HEK293 (cell line): ENCODE measurements around the gene INHBA.

Experiments used
- CTCF ChIA-PET: fragments of 350-600 bp; formaldehyde crosslinking; extraction: SDS; loops from one replicate; lab custom pipeline; 2021; ENCODE audit warnings: antibody characterized with exemption; lab: Yijun Ruan, JAX
- POLR2A ChIA-PET: fragments of 300-600 bp; formaldehyde crosslinking; extraction: SDS; loops from one replicate; lab custom pipeline; 2020; ENCODE audit warnings: antibody characterized with exemption, inconsistent platforms; lab: Yijun Ruan, JAX
- H3K27ac ChIP-seq: fragments of 200-500 bp; sonication (Bioruptor generic); 2 replicates; pipeline ENCODE4 v1.5.1; 2014; ENCODE audit warnings: low read depth, low read length, control low read depth, inconsistent platforms; ENCODE audit errors: extremely low read depth
- H3K36me3 ChIP-seq, 2 experiments: fragments of 200-500 bp in 1 of 2; sonication (Bioruptor generic) in 1 of 2; 1 replicate in 1 of 2; 2 replicates in 1 of 2; pipeline ENCODE4 v1.5.1; 2014 to 2017; ENCODE audit warnings: inconsistent platforms in 2 of 2, low read length in 2 of 2; ENCODE audit not compliant: control insufficient read depth in 2 of 2, insufficient read depth in 1 of 2
- H3K4me1 ChIP-seq: fragments of 200-500 bp; sonication (Bioruptor generic); 2 replicates; pipeline ENCODE4 v1.5.1; 2014; ENCODE audit warnings: mild to moderate bottlenecking, low read length, inconsistent platforms; ENCODE audit not compliant: control insufficient read depth, insufficient read depth
- H3K4me3 ChIP-seq: 2 replicates; pipeline ENCODE4 v1.5.1; 2011; ENCODE audit warnings: low read depth, mild to moderate bottlenecking, control low read depth, low read length, moderate library complexity
- H3K9me3 ChIP-seq: fragments of 200-500 bp; sonication (Bioruptor generic); 2 replicates; pipeline ENCODE4 v1.5.1; 2014; ENCODE audit warnings: low read depth, low read length, inconsistent platforms; ENCODE audit not compliant: control insufficient read depth, insufficient read depth
- ATF2 ChIP-seq: fragments of 450-650 bp; formaldehyde crosslinking; IDR thresholded peaks from 2 replicates; pipeline ENCODE4 v1.5.1; 2016; ENCODE audit warnings: missing biosample characterization, missing genetic modification characterization, low read depth
- BCL6B ChIP-seq: fragments of 450-650 bp; formaldehyde crosslinking; IDR thresholded peaks from 2 replicates; pipeline ENCODE4 v1.5.1; 2017; ENCODE audit warnings: missing biosample characterization, missing genetic modification characterization
- KLF9 ChIP-seq: fragments of 450-650 bp; formaldehyde crosslinking; IDR thresholded peaks from 2 replicates; pipeline ENCODE4 v1.5.1; 2016; ENCODE audit warnings: missing biosample characterization, missing genetic modification characterization, low read depth
- PBX3 ChIP-seq: sonication (generic); formaldehyde crosslinking; IDR thresholded peaks from 2 replicates; pipeline ENCODE4 v1.8.1; 2022; ENCODE audit warnings: mild to moderate bottlenecking, moderate library complexity, missing genetic modification reagents
- REST ChIP-seq: fragments of 450-650 bp; formaldehyde crosslinking; IDR thresholded peaks from 2 replicates; pipeline ENCODE4 v1.5.1; 2016; ENCODE audit warnings: missing biosample characterization, missing genetic modification characterization
- SETDB1 ChIP-seq: IDR thresholded peaks from one replicate; pipeline ENCODE4 v1.6.1; 2017; ENCODE audit warnings: mild to moderate bottlenecking, low read length, moderate library complexity, mixed read lengths; ENCODE audit not compliant: insufficient read length
- SP7 ChIP-seq: fragments of 450-650 bp; formaldehyde crosslinking; IDR thresholded peaks from 2 replicates; pipeline ENCODE4 v1.5.1; 2016; ENCODE audit warnings: missing biosample characterization, missing genetic modification characterization
- TRIM28 ChIP-seq: IDR thresholded peaks from 2 replicates; pipeline ENCODE4 v1.6.1; 2011; ENCODE audit warnings: low read length, control low read depth, borderline replicate concordance
- ZBTB21 ChIP-seq: fragments of 450-650 bp; formaldehyde crosslinking; IDR thresholded peaks from 2 replicates; pipeline ENCODE4 v1.5.1; 2017; ENCODE audit warnings: missing biosample characterization, missing genetic modification characterization
- ZFP69B ChIP-seq: fragments of 450-650 bp; formaldehyde crosslinking; IDR thresholded peaks from 2 replicates; pipeline ENCODE4 v1.5.1; 2016; ENCODE audit warnings: missing biosample characterization, missing genetic modification characterization
- ZNF148 ChIP-seq: fragments of 450-650 bp; formaldehyde crosslinking; IDR thresholded peaks from 2 replicates; pipeline ENCODE4 v1.5.0; 2017; ENCODE audit warnings: missing biosample characterization, missing genetic modification characterization, borderline replicate concordance
- ZNF223 ChIP-seq: fragments of 450-650 bp; formaldehyde crosslinking; IDR thresholded peaks from 2 replicates; pipeline ENCODE4 v1.5.1; 2016; ENCODE audit warnings: missing biosample characterization, missing genetic modification characterization
- ZNF239 ChIP-seq: fragments of 450-650 bp; formaldehyde crosslinking; IDR thresholded peaks from 2 replicates; pipeline ENCODE4 v1.5.1; 2016; ENCODE audit warnings: missing biosample characterization, missing genetic modification characterization
- ZNF350 ChIP-seq: fragments of 450-650 bp; formaldehyde crosslinking; IDR thresholded peaks from 2 replicates; pipeline ENCODE4 v1.5.0; 2017; ENCODE audit warnings: missing biosample characterization, mild to moderate bottlenecking, missing genetic modification characterization
- ZNF426 ChIP-seq: fragments of 450-650 bp; formaldehyde crosslinking; IDR thresholded peaks from 2 replicates; pipeline ENCODE4 v1.5.1; 2017; ENCODE audit warnings: missing biosample characterization, missing genetic modification characterization, mild to moderate bottlenecking, inconsistent platforms, moderate library complexity
- ZNF449 ChIP-seq: fragments of 450-650 bp; formaldehyde crosslinking; IDR thresholded peaks from 2 replicates; pipeline ENCODE4 v1.5.1; 2017; ENCODE audit warnings: missing biosample characterization, mild to moderate bottlenecking, missing genetic modification characterization, moderate library complexity
- ZNF514 ChIP-seq: fragments of 450-650 bp; formaldehyde crosslinking; IDR thresholded peaks from 2 replicates; pipeline ENCODE4 v1.5.1; 2016; ENCODE audit warnings: missing biosample characterization, missing genetic modification characterization
- ZNF549 ChIP-seq: fragments of 450-650 bp; IDR thresholded peaks from 2 replicates; pipeline ENCODE4 v1.5.1; 2018; ENCODE audit warnings: missing biosample characterization, missing genetic modification characterization, mild to moderate bottlenecking, inconsistent platforms, moderate library complexity
- ZNF558 ChIP-seq: fragments of 450-650 bp; formaldehyde crosslinking; IDR thresholded peaks from 2 replicates; pipeline ENCODE4 v1.5.1; 2016; ENCODE audit warnings: missing biosample characterization, missing genetic modification characterization
- ZNF561 ChIP-seq: fragments of 450-650 bp; IDR thresholded peaks from 2 replicates; pipeline ENCODE4 v1.5.1; 2018; ENCODE audit warnings: missing biosample characterization, missing genetic modification characterization, borderline replicate concordance
- ZNF624 ChIP-seq: fragments of 450-650 bp; formaldehyde crosslinking; IDR thresholded peaks from 2 replicates; pipeline ENCODE4 v1.5.1; 2017; ENCODE audit warnings: missing biosample characterization, missing genetic modification characterization
- ZNF658 ChIP-seq: fragments of 450-650 bp; formaldehyde crosslinking; IDR thresholded peaks from 2 replicates; pipeline ENCODE4; 2016; ENCODE audit warnings: missing biosample characterization, missing genetic modification characterization
- ZNF660 ChIP-seq: fragments of 450-650 bp; IDR thresholded peaks from 2 replicates; pipeline ENCODE4 v1.5.1; 2018; ENCODE audit warnings: missing biosample characterization, mild to moderate bottlenecking, missing genetic modification characterization
- ZNF792 ChIP-seq: fragments of 450-650 bp; formaldehyde crosslinking; IDR thresholded peaks from 2 replicates; pipeline ENCODE4 v1.5.1; 2016; ENCODE audit warnings: missing biosample characterization, missing genetic modification characterization
- ZSCAN5A ChIP-seq: fragments of 450-650 bp; formaldehyde crosslinking; IDR thresholded peaks from 2 replicates; pipeline ENCODE4 v1.5.1; 2016; ENCODE audit warnings: missing biosample characterization, missing genetic modification characterization

INHBA gene

GRCh38 chr7:41655426-41655825 is 47.5 kb downstream of the INHBA start:
- ChIA-PET POLR2A (no interaction called here), CTCF (no interaction called here)
- Histone ChIP-seq H3K4me1 (no peaks in the 10 kb centered on the region), H3K36me3 (no peaks in the 10 kb centered on the region), H3K27ac (no peak overlapping the region), H3K4me3 (no peak overlapping the region), H3K9me3 (no peaks in the 10 kb centered on the region)
- TF ChIP-seq ZNF624 (tag by site-specific recombination) (no peak), PBX3 (CRISPR knock-in tag) (no peak), ZNF514 (tag by site-specific recombination) (no peak), ATF2 (tag by site-specific recombination) (no peak), KLF9 (tag by site-specific recombination) (no peak), REST (tag by site-specific recombination) (no peak), ZNF449 (no peak), ZNF223 (no peak), ZNF239 (tag by site-specific recombination) (no peak), ZNF660 (tag by site-specific recombination) (no peak), ZNF148 (no peak), ZNF549 (tag by site-specific recombination) (no peak), SETDB1 (no peak), ZNF792 (tag by site-specific recombination) (no peak), ZNF350 (no peak)

- H3K36me3 ChIP-seq = no peaks in the 10 kb centered on the region
- H3K27ac ChIP-seq = no peak overlapping the region
- ChIA-PET POLR2A (no interaction called here), CTCF (no interaction called here)
- H3K9me3 ChIP-seq = no peaks in the 10 kb centered on the region
- no peak overlapping the region for H3K4me3 ChIP-seq
- H3K4me1 ChIP-seq = no peaks in the 10 kb centered on the region
- TF ChIP-seq ZNF558 (tag by site-specific recombination) (no peak), TRIM28 (no peak), ZNF426 (tag by site-specific recombination) (no peak), ZBTB21 (no peak), BCL6B (tag by site-specific recombination) (no peak), ZSCAN5A (tag by site-specific recombination) (no peak), ZFP69B (tag by site-specific recombination) (no peak), ZNF658 (tag by site-specific recombination) (no peak), ZNF561 (no peak), SP7 (no peak)
These were observed 50.6 kb downstream of the INHBA start for GRCh38 chr7:41652267-41652666.
